HFF-Myc (cell line): Measurements from ENCODE around the gene BMPER.

Experiments
- DNase-seq: peaks from one replicate; pipeline ENCODE4 v3.0.0-alpha.2; 2011; ENCODE audit warnings: low read depth; ENCODE audit errors: extremely low read depth
- H3K4me3 ChIP-seq: replicated peaks from 2 replicates; pipeline ENCODE4 v1.5.1; 2011; ENCODE audit warnings: low read depth, mild to moderate bottlenecking, control low read depth, low read length
- TF ChIP-seq, protein P1 (sequence below): IDR thresholded peaks from 2 replicates; pipeline ENCODE4 v1.5.1; 2012; ENCODE audit warnings: mild to moderate bottlenecking, low read depth, low read length, control low read depth; ENCODE audit errors: missing control alignments

The BMPER gene

GRCh38 chr7:34177476-34177875, 272.1 kb downstream of the BMPER start:
- TF ChIP-seq, protein P1, sequence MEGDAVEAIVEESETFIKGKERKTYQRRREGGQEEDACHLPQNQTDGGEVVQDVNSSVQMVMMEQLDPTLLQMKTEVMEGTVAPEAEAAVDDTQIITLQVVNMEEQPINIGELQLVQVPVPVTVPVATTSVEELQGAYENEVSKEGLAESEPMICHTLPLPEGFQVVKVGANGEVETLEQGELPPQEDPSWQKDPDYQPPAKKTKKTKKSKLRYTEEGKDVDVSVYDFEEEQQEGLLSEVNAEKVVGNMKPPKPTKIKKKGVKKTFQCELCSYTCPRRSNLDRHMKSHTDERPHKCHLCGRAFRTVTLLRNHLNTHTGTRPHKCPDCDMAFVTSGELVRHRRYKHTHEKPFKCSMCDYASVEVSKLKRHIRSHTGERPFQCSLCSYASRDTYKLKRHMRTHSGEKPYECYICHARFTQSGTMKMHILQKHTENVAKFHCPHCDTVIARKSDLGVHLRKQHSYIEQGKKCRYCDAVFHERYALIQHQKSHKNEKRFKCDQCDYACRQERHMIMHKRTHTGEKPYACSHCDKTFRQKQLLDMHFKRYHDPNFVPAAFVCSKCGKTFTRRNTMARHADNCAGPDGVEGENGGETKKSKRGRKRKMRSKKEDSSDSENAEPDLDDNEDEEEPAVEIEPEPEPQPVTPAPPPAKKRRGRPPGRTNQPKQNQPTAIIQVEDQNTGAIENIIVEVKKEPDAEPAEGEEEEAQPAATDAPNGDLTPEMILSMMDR, result no peak
- DNase-seq, result no peak

DNA sequence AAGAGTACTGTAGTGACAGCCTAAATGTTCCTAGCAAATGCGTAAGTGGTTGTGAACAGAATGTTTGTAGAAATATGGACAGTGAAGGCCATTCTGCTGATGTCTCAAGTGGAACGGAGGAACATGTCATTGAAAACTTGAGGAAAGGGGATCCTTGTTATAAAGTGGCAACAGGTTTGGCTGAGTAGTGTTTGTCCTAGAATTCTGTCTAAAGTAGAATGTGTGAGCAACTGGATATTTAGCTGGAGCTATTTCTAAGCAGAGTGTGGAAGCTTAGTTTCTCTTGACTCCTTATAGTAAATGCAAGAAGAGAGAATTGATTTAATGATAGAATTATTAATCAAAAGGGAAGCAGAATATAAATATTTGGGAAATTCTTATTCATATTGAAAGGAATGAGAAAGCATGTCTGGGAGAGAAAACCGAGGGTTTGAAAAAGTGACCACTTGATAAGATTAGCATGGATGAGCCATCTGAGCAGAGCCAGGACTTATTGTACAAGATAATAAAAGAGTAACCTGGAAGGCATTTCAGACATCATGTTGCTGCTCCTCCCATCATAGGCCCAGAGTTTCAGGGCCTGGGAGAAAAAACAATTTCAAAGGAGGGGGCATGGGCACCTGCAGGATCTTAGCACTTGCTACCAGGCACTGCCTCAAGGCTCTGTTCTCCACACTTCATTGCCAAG, 276.1 kb downstream of the BMPER start:
- DNase-seq, result no peak
- TF ChIP-seq, protein P1, result no peak
- H3K4me3 ChIP-seq, result no peak overlapping the region

More at GRCh38 chr7:34177476-34177875, 272.1 kb downstream of the BMPER start:
- no peak overlapping the region for H3K4me3 ChIP-seq

- H3K4me3 ChIP-seq, result no peak overlapping the region
- TF ChIP-seq, protein P1, result no peak
- no peak for DNase-seq
These were observed 279.1 kb downstream of the BMPER start for GRCh38 chr7:34184466-34184865.

DNA sequence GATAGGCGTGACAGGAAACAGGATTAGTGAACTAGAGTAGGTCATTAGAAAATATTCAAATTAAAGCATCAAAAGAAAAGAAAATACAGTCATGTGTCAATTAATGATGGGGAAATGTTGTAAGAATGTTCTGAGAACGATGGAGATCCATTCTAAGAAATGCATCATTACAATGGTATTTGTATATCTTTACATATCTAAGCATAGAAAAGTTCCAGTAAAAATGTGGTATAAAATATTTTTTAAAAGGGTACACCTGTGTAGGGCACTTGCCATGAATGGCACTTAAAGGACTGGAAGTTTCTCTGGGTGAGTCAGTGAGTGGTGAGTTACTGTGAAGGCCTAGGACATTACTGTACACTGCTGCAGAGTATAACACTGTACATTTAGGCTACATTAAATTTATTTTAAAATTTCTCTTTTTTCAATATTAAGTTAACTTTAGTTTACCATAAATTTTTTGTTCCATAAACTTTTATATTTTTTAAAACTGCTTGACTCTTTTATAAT, 282.5 kb downstream of the BMPER start:
- TF ChIP-seq, protein P1, result no peak

DNA sequence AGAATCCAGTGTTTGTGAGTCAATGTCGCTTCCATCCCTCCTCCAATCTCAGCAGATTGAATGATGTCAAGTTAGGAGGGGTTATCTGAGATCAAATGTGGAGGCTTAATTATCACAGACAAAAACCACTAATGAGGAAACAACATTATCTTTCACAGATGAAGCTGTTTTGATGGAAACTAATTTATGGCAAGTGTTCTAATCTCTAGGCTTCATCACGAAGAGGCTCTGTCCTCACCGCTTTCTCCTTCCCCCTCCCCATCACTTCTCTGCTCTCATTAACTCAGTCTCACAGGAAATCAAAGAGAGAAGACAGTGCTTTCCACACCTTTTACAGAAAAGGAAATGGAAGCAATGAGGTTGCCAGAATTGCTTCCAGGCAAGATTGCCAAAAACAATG, 283.7 kb downstream of the BMPER start:
- H3K4me3 ChIP-seq, result no peak overlapping the region
- TF ChIP-seq, protein P1, result no peak
- no peak for DNase-seq

More for the DNA sequence above, 282.5 kb downstream of the BMPER start:
- H3K4me3 ChIP-seq, result no peak overlapping the region
- no peak for DNase-seq

GRCh38 chr7:34190299-34190698, 285.0 kb downstream of the BMPER start:
- DNase-seq, result no peak
- TF ChIP-seq, protein P1, result no peak
- no peak overlapping the region for H3K4me3 ChIP-seq
